Fibroblast of skin of right quadriceps (primary cell): ENCODE results near the gene TIAL1.
"Not testable (repeated sequence)": the region's sequence is repeated elsewhere in the genome, so short reads cannot be mapped to it uniquely, and the experiment has no call there.

Source experiments
- DNase-seq: peaks from one replicate; pipeline ENCODE4 v3.0.0-alpha.2; 2013

TIAL1 gene

DNA sequence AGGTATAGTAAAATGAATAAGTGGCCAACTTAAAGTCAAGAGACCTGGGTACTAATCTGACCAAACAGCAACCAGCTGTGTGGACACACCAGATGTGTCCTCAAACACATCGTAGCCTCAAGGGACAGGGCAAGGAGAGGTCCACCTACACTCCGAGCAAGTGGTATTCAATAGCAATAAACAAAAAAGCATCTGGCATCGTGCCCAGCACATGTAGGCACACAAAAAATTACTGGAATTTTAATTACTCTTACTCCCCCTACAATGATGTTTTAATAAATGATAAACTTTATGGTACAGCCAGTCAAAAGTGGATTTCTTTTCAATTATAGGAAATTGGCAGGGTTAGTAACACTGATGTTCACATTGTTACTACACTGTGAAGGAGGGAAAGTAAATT lies 50.8 kb downstream of the TIAL1 start:
- DNase-seq, result peak; percentile 57

DNA sequence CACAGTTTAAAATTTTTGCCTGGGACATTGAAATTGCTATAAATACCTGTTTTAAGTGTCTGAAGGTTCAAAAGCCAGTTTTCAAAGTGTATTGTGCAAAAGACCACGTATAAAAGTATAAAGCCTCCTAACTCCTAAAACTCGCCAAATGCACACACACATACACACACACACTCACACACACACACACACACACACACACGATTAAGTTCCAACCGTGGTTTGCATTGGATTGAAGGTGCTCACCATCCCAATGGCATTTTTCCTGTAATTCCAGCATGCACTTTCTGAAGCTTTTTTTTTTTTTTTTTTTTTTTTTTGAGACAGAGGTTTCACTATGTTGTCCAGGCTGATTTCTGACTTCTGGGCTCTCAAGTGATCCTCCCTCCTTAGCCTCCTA lies 51.5 kb downstream of the TIAL1 start:
- no peak for DNase-seq

DNA sequence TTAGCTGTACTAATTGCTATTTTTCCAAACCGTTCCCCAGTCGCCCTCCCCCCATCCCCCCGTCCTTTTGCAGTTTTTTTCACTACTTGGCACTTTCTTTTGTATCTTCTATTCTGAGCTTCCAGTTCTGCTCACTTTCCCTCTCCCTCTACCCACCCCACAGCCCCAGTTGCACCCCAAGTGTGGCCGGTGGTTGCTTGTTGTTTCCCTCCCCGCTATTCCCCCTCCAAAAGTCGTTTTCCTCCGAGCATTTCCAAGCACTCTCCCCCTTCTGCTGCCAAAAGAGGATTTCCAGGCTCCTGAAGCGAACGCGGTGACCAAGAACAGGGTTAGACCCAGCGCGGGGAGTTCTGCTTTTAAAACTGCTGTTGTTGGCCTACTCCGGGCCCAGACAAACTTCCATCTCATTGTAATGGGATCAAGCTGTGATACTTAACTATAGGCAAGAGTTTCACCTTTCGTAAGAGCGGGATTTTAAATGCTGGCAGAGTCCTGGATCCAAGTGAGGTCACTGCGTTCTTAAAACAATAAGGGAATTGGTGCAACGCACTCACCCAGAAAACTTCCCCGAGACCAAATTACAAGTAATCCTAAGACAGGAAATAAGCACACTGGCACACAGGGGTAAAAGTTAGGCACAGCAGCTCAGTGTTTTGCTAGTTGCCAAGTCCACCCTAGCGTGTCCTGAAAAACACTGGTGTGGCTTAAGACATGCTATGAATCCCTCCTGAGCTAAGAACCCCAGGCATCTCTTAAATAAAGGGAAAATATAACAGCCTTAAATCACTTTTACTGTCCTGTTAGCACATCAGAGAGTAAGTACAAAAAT lies 52.7 kb downstream of the TIAL1 start:
- peak; percentile 44 for DNase-seq

DNA sequence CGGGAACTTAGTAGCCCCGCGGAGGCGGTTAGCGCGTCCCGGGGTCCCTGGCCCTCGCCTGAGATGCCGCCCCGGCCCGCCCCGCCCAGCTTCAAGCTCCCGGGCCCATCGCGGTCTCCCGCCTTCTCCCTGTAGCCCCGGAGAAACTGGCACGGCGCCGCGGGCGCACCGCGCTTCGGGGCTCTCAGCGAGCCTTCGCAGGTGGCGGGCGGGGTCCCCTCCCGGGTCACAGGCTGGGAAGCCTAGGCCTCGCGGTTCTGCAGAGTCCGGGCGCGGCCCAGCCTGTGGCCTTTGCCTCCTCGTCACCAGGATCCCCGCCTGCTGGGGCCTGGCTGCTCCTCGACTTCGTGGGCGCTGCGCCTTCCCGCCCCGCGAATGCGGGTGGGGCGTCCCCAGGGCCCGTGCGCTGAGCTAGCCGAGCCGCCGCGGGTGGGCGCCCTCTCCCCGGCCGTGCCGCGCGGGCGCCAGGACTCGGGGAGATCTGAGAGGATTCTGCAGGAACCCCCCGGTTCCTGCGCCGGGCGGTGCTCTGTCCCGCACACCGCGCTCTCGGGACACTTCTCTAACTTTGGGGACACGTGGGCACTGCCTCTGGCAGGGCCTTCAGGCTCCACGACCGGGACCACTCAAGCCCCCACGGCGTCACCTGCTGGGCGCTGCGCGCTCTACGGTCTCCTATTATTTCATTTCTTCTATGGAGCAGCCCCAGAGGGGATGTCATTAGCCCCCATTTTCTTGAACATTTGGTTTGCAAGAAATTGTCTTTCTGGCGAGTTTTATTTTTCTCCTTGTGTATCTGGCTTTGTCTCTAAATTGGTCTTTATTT lies 53.6 kb downstream of the TIAL1 start:
- DNase-seq, result peak; percentile 64

DNA sequence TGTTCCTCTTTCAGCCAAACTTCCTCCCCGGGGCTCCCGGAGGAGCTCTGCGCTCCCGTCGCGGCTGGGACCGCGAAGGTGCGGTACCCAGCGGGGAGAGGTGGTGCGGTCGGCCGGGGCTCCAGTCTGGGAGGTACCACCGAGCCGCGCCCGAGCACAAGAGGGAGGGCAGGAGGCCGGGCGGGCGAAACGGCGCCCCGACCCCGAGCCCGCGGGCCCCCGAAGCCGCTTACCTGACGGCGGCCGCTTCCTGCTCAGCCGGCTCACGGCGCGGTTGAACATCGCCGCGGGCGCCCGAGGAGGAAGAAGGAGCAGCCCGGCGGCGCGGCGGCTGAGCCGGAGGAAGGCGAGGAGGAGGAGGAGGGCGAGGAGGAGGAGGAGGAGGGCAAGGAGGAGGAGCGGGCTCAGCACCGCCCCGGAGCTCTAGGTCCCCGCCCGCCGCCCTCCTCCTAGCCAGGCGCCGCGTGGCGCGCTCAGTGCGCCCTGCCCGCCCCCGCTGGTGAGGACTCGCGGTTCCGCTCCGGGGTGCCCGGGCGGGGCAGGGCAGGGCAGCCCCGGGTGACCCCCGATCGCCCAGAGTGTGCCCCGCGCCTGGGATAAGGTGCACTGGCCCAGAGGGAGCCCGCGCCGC lies 54.3 kb downstream of the TIAL1 start, which contains the start of gene RGS10:
Gene RGS10 (minus strand): TSS at position 363 of the 631 bp plus-strand sequence. CDS start 81 bp downstream, at position 282.
- peak; percentile 84 for DNase-seq

DNA sequence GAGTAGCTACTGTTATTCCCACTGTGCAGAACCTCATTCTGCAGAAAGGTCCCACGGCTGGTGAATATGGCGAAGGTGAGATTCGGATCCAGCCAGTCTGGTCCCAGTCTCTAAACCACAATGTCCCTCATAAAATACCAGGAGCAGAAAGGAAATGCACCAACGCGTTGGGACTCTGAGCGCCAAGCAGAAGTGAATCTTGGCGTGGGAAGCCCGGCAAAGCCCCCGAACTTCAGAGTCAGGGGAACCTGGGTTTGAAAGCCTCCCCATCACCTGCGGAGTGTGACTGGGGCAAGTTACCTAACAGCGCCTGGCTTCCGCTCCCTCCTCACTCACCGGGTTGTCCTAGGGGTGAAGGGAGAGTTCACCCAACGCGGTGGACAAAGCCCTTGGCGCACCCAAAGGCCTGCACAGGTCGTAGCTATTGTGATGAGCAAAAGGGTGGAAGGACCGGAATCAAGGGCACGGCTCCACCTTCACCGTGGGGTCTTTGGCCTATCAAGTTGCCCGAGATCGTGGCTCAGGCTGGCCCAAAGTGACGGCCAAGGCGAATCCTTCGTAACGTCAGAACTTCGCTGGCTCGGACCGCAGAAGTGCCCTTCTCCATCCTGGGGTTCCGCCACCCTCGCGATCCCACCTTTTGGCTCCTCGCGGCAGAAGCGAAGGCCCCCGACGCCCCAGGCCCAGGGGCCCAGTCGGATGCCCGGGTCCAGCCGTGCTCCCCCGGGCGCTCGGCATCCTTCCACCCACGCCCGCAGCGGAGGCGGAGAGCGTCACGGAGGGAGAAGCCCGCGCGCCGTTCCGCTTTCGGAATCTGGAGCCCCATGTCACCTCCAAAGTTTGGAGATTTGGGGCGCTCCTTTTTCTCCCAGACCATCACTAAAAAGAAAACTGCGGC lies 55.1 kb downstream of the TIAL1 start:
- DNase-seq, result no peak

DNA sequence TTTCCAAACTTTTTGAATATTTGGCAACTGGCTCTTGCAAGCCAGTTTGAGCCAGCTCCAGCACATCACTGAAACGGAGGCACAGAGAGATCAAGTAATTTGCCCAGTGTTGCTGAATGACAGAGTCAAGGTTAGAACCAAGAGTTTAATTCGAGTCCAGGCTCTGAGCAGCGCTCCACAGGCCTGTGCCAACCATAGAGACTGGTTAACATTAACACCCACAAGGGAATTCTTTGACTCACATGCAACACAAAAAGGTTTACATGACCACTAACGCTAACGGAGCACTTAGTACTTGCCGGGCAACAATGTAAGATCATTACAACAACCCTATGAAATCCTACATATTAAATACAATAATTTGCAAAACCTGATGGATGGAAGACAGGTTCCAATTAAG lies 55.7 kb downstream of the TIAL1 start:
- peak; percentile 38 for DNase-seq

DNA sequence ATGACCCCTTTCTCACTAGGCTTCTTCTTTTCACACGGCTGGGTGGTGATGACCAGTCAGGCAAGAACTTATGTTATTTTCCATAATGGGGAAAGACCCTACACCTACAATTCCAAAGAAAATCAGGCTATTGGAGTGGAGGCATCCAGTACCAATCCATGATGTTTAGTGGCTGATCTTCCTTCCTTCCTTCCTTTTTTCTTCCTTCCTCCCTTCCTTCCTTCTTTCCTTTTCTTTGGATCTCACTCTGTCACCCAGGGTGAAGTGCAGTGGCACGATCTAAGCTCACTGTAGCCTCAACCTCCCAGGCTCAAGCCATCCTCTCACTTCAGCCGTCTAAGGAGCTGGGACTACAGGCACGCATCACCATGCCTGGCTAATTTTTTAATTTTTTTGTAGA lies 56.7 kb downstream of the TIAL1 start:
- DNase-seq, result no peak

DNA sequence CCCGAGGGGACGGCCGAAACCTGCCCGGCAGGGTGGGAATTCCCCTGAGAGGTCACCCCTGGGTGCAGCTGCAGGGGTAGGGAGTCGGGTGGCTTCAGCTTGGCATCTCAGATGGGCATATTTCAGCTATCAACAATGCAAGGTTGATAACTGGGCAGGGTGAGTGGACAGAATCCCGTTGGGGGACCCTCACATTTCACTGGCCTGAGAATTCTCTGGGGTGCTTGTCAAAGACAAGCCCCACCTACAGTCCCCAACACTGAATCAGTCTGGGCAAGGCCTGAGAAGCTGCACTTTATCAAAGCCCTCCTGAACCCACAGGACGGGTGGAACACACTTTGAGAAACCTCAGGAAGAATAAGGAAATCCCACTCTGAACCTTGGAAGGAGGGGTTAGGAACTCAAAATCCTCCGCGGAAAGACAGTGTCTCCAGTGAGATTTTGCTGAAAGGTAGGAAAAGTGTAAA lies 57.4 kb downstream of the TIAL1 start:
- no peak for DNase-seq

DNA sequence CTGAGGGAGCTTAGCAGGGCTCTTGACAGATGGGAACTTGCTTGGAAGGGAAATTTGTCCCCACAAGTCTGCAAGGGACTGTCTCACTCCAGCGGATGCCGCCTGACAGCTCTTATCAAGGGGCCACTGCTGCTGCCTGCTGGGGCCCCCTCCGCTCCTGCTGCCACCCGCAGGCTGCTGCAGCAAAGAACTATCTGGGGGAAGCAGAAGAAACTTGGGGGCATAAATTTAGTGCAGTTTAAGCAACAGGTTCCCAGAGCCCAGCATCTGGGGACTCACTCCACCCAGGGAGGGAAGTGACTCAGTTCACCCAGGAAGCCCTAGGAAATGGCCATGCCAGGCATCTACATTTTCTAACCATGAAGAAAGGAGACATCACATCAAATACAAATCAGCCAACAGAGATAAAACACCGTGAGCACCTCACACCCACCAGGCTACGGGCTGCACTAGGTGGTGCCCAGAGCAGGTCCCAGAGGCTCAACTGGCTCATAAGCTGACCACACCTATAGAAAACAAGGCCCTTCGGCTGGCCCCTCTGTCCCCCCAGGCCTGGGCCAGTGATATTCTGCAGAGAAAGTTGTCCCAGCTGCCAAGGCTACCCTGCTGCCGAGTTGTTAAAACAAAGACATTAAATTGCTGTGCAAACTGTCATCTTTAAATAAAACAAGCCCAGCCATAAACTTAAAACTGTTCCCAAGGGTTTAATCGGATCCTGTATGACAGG lies 58.0 kb downstream of the TIAL1 start:
- DNase-seq, result no peak

DNA sequence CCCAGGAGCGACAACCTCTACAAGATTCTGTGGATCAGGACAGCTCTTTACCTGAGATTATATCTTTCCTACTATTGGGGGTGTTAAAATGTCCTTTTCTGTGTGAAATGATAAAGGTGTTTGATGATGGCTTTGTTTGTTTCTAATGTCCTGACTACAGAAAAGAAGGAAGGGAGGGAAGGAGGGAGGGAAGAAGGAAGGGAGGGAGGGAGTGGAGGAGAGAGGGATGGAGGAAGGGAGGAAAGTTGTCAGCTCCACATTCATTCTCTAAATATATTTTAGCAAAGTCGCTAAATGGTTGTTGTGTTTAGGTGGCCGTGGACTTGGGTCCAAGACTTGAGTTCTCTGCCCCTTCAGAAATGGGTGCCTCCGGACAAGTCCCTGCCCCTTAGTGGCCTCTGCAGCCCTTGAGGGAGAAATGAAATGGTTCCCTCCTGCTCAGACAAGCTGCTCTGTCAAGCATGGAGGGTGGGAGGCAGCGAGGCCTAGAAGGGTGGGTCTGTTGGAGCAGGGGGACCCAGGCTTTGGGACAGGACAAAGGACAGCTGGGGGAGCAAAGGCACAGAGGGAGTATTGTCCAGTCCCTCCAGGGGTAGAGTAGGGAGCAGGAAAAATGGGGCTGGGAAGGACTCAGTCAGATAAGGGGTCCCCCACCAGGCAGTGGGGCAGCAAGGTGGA lies 58.7 kb downstream of the TIAL1 start:
- DNase-seq, result no peak

DNA sequence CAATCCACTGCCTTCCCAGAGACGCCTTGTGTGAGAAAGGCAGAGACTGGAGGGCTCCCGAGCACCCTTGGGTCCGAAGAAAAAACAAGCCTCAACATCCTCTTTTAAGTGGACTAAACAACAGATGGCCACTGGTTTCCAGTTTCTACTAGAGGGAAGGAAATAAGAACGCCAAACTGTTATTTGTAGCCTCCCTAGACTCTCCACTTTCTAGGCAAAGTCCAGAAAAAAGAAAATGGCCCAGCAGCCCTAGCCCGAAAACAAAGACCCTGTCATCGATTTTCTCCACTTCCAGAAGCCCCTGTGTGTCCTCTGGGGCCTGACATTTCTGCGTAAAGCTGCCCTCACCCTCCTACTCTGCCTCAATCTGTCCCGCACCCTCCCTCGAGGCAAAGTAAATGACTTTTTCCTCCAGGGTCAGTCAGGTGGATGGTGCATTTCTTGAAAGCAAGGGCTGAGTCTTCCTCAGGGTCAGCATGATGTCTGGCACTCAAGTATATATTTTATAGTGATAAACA lies 60.2 kb downstream of the TIAL1 start:
- no peak for DNase-seq

DNA sequence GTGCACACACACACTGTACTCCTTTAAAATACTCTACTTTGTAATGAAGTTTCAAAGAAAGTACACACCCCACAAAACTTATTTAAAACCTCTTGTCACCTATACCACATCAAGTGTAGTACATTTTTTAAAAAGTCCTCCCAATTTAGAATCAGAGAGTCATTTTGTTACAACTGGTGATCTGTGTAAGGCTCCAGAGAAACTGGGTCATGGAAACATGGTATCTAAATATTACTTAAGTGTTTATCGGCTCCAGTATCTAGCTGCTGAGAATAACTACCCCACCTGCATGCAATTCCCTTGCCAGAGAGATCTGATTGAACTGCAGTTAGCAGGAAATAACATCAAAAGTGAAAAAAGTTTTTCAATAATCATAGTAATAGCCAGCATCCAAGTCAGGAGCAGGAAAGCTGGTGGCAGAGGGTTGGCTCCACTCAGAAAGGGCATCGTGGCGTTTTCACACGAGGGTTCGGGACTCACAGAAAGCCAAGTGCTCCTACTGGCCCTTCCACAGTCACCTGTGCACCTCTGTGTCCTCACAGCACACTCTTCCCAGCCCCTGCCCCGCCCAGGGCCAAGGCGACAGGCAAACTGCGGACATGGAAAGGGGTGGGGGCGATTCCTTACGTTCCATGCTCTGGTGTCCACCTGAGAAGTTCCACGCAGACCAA lies 60.8 kb downstream of the TIAL1 start:
- no peak for DNase-seq

DNA sequence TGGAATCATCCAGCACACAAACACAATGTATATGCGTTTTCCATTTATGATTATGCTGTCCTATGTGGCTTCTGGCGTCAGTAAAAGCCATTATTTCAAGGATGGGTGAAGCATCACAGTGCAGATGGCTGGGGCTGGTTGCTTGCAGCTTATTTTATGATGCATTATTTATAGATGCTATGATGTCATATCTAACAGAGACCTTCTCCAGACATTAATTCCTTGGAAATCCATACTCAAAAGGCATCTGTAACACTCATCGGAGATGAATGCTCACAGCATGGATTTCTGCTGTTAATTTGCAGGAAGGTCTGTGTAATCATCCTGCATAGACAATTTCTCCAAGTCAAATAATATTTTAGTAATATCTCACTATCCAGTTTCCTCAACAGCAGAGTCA lies 61.5 kb downstream of the TIAL1 start:
- peak; percentile 87 for DNase-seq

DNA sequence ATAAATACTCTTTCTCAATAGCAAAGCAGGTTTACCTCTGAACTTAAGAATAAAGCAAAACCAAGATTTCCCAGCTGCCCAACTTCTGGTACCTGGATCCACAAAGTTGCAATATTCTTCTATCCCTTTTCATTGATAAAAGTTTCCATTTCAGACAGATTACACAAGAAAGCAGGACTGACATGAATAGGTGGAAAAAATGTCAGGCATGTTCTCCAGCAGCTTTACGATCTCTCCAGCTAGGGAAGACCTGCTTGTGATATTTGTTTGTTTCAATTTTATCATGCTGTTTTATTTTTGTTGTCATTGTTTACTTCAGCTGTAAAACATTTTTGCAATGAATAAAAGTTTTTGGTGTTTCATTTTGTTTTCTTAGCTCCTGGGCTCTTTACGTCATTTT lies 63.3 kb downstream of the TIAL1 start:
- no peak for DNase-seq

DNA sequence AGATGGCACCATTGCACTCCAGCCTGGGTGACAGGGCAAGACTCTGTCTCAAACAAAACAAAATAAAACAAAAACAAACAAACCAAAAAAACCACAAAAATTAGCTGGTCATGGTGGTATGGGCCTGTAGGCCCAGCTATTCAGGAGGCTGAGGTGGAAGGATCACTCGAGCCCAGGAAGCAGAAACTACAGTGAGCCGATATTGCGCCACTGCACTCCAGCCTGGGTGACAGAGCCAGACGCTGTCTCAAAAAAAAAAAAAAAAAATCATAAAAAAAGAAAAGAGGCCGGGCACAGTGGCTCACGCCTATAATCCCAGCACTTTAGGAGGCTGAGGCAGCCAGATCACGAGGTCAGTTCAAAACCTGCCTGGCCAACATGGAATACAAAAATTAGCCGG lies 64.0 kb downstream of the TIAL1 start:
- DNase-seq, result not testable (repeated sequence)

DNA sequence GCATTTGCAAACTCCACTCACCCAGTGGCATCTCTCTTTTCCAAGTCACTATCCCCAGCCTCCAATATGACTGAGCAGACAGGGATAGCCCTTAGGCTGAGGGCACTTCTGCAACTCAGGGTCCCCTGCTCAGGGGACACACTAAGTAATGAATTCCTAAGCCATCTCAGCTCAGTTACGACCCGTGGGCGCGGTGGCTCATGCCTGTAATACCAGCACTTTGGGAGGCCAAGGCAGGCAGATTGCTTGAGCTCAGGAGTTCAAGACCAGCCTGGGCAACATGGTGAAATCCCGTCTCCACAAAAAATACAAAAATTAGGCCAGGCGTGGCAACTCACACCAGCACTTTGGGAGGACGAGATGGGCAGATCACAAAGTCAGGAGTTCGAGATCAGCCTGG lies 64.5 kb downstream of the TIAL1 start:
- DNase-seq, result not testable (repeated sequence)

DNA sequence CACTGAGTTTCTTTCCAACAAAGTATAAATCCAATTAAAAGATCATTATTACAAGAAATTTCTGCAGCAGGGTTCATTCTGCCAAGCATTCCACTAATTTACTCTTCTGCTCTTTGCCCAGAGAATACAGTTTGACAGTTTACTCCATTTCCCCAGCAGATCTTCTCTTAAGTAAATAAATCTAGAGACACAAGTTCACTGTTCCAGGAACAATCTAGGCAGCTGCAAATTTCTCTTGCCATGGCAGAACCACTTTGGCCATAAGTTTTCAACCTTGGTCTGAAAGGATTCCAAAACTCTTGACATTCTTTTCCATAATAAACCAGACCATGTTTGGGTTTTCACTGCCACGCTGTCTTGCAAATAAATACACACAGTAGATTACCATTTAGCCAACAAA lies 65.7 kb downstream of the TIAL1 start:
- no peak for DNase-seq

DNA sequence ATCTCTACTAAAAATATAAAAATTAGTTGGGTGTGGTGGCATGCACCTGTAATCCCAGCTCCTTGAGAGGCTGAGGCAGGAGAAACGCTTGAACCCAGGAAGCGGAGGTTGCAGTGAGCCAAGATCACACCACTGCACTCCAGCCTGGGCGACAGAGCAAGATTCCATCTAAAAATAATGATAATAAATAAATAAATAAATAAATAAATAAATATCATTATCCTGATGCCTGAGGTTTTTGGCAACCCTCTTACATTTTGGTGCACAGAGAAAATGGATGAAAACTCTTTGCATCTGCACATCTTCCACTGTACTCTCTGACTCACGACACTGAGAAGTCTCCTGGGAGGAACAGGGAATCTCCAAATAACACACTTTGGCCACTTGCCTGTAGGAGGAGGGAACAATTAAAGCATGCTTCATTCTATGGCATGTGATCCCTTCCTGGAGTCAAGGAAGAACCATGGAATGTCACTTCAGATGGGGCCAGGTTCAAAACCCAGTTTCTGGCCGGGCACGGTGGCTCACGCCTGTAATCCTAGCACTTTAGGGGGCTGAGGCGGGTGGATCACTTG lies 68.0 kb downstream of the TIAL1 start:
- DNase-seq, result peak; percentile 98
